OCI-LY7 (cell line): ENCODE measurements around the gene BAHCC1. TPM values are rescaled to one million over a fixed set of nuclear protein-coding genes. Genes with fewer than 3 reads are reported as not detected.

Experiments
- BruUV-seq: library from RNA; stranded (reverse); fragments of 400-500 nt; replicated peaks from 2 replicates; lab custom pipeline; 2021; lab: Mats Ljungman, UMichigan
- CTCF ChIA-PET: fragments of 300-600 bp; sonication (Branson Sonifier 250); formaldehyde crosslinking; loops from one replicate; lab custom pipeline; 2022; ENCODE audit warnings: antibody characterized with exemption; ENCODE audit not compliant: unreplicated experiment; lab: Charles Lee
- POLR2A ChIA-PET: fragments of 300-600 bp; sonication (Branson Sonifier 250); formaldehyde crosslinking; loops from one replicate; lab custom pipeline; 2022; ENCODE audit warnings: antibody characterized with exemption; lab: Charles Lee
- DNase-seq: peaks from one replicate; pipeline ENCODE4 v3.0.0-alpha.2; 2015; ENCODE audit warnings: low spot score
- H2AFZ ChIP-seq: fragments of 200-600 bp; sonication (generic), shearing (Covaris generic); 2 replicates; pipeline ENCODE4 v1.6.1; 2014; ENCODE audit warnings: mild to moderate bottlenecking, antibody characterized with exemption, low read length, moderate library complexity
- H3K27ac ChIP-seq: fragments of 200-600 bp; sonication (generic); 2 replicates; pipeline ENCODE4 v1.5.1; 2014; ENCODE audit warnings: mixed run types, low read depth, mild to moderate bottlenecking, moderate library complexity, low read length, inconsistent platforms; ENCODE audit not compliant: poor library complexity, severe bottlenecking
- H3K36me3 ChIP-seq: fragments of 200-600 bp; sonication (generic); 2 replicates; pipeline ENCODE4 v1.6.1; 2014; ENCODE audit warnings: mild to moderate bottlenecking, antibody characterized with exemption, low read length, moderate library complexity, mixed read lengths; ENCODE audit not compliant: insufficient read depth
- H3K4me1 ChIP-seq: fragments of 200-600 bp; sonication (generic); 2 replicates; pipeline ENCODE4 v1.5.1; 2014; ENCODE audit warnings: mild to moderate bottlenecking, low read length; ENCODE audit not compliant: insufficient read depth, poor library complexity, severe bottlenecking
- H3K4me2 ChIP-seq: fragments of 200-600 bp; sonication (generic); 2 replicates; pipeline ENCODE4 v1.6.1; 2014; ENCODE audit warnings: mild to moderate bottlenecking, low read length
- H3K4me3 ChIP-seq: fragments of 200-600 bp; sonication (generic); 2 replicates; pipeline ENCODE4 v1.5.1; 2014; ENCODE audit warnings: mild to moderate bottlenecking, low read depth, low read length; ENCODE audit not compliant: poor library complexity, severe bottlenecking
- H3K79me2 ChIP-seq: fragments of 200-600 bp; sonication (generic); 2 replicates; pipeline ENCODE4 v1.6.1; 2016; ENCODE audit warnings: low read depth, mild to moderate bottlenecking, low read length, moderate library complexity, mixed read lengths; ENCODE audit not compliant: insufficient read depth
- H3K9me2 ChIP-seq: fragments of 200-600 bp; sonication (generic); 2 replicates; pipeline ENCODE4 v1.6.1; 2016; ENCODE audit warnings: mild to moderate bottlenecking, low read length, mixed read lengths; ENCODE audit not compliant: insufficient read depth
- H3K9me3 ChIP-seq: fragments of 200-600 bp; sonication (generic); 2 replicates; pipeline ENCODE4 v1.6.1; 2014; ENCODE audit warnings: mild to moderate bottlenecking, mixed run types, low read length, mixed read lengths
- H4K20me1 ChIP-seq: fragments of 200-600 bp; sonication (generic); 2 replicates; pipeline ENCODE4 v1.6.1; 2014; ENCODE audit warnings: mild to moderate bottlenecking, antibody characterized with exemption, low read length, moderate library complexity, mixed read lengths; ENCODE audit not compliant: insufficient read depth
- EZH2phosphoT487 ChIP-seq: fragments of 200-600 bp; sonication (generic); IDR thresholded peaks from 2 replicates; pipeline ENCODE4 v1.6.1; 2018; ENCODE audit warnings: low read depth, borderline replicate concordance, mild to moderate bottlenecking, mixed run types, antibody characterized with exemption, low read length, moderate library complexity, mixed read lengths
- intact Hi-C: fragments of 100-400 bp; cut with micrococcal nuclease; formaldehyde crosslinking; loops from one replicate; pipeline ENCODE4 v1.10.0; 2022; ENCODE audit not compliant: unreplicated experiment
- total RNA-seq, 2 experiments: library from RNA; depleted of rRNA in 1 of 2; stranded (reverse); fragments of >200 nt in 1 of 2; shearing (Covaris generic) in 1 of 2; gene quantifications; 2 replicates each; pipeline ENCODE4 v1.2.3, GENCODE V29; 2014 to 2022
- TF ChIP-seq, protein P1 (sequence below): fragments of 200-600 bp; sonication (generic); conservative IDR thresholded peaks from 2 replicates; pipeline ENCODE4 v1.5.1; 2014; ENCODE audit warnings: mild to moderate bottlenecking, antibody characterized with exemption, low read length, moderate library complexity, mixed read lengths

Gene BAHCC1
- total RNA-seq, 2 experiments from 2014 or later = 5.2 to 5.5 TPM

DNA sequence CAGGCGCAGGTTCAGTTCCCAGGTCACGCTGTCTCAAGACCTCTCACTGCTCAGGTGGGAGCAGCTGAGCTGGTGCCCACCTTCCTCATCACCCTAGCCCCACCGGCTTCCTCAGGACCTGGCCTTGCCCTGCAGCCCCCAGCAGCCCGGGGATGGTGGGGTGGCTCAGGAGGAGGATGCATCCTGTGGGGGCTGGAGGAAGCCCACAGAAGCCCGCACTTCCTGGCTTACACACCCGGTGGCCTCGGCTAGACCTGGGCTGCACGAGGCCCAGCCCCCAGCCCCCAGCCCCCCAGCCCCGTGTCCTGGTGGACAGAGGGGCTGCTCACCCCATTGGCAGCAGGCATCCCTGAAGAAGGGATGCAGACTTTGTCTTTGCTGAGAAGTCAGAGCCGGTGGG is 43.4 kb downstream of the BAHCC1 start:
- no peak overlapping the region for H3K4me3 ChIP-seq
- no peaks in the 10 kb centered on the region for H3K9me2 ChIP-seq
- peak; percentile 28 for DNase-seq
- H3K36me3 ChIP-seq = no peaks in the 10 kb centered on the region
- BruUV-seq = no TSS peak
- H4K20me1 ChIP-seq = no peaks in the 10 kb centered on the region
- TF ChIP-seq, protein P1, sequence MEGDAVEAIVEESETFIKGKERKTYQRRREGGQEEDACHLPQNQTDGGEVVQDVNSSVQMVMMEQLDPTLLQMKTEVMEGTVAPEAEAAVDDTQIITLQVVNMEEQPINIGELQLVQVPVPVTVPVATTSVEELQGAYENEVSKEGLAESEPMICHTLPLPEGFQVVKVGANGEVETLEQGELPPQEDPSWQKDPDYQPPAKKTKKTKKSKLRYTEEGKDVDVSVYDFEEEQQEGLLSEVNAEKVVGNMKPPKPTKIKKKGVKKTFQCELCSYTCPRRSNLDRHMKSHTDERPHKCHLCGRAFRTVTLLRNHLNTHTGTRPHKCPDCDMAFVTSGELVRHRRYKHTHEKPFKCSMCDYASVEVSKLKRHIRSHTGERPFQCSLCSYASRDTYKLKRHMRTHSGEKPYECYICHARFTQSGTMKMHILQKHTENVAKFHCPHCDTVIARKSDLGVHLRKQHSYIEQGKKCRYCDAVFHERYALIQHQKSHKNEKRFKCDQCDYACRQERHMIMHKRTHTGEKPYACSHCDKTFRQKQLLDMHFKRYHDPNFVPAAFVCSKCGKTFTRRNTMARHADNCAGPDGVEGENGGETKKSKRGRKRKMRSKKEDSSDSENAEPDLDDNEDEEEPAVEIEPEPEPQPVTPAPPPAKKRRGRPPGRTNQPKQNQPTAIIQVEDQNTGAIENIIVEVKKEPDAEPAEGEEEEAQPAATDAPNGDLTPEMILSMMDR = no peak
- ChIA-PET POLR2A (no interaction called here), CTCF (no interaction called here)
- intact Hi-C loops = no loop called here
- no peaks in the 10 kb centered on the region for H3K9me3 ChIP-seq
- H3K27ac ChIP-seq = no peak overlapping the region
- H3K79me2 ChIP-seq = no peaks in the 10 kb centered on the region
- H2AFZ ChIP-seq = no peak overlapping the region
- peaks cover 9% of the 10 kb centered on the region for H3K4me1 ChIP-seq
- H3K4me2 ChIP-seq = no peak overlapping the region

DNA sequence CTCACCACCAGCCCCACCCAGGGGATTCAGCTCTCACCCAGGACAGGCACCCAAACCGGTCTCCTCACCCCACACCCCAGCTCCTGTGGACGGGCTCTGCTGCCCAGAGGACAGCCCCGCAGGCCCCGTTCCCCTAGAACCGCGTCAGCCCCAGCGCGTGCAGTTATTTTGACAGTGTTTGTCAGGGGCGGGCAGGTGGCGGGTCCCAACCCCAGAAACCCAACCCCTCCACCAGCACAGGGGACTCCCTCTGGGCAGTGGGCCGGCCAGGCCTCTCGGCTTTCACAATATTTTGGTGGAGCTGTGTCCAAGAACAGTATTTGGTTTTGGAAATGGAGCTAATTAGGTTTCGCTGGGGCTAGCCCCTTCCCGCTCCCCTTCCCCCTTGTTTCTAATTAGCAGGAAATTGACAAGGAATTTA is 44.8 kb downstream of the BAHCC1 start:
- no peaks in the 10 kb centered on the region for H3K79me2 ChIP-seq
- H3K9me2 ChIP-seq = no peaks in the 10 kb centered on the region
- H3K4me2 ChIP-seq = no peak overlapping the region
- H3K4me1 ChIP-seq = peaks cover 9% of the 10 kb centered on the region
- no peak overlapping the region for H2AFZ ChIP-seq
- intact Hi-C loops = loop anchor here (1.0 kb wide), 1 partner anchor 44 kb away; no protein-coding TSS in a partner anchor
- H3K27ac ChIP-seq = no peak overlapping the region
- no peaks in the 10 kb centered on the region for H3K9me3 ChIP-seq
- H4K20me1 ChIP-seq = no peaks in the 10 kb centered on the region
- TF ChIP-seq, protein P1 = no peak
- TF ChIP-seq EZH2phosphoT487 = no peak
- DNase-seq = no peak
- ChIA-PET POLR2A (no interaction called here), CTCF (no interaction called here)
- BruUV-seq = no TSS peak
- no peak overlapping the region for H3K4me3 ChIP-seq
- no peaks in the 10 kb centered on the region for H3K36me3 ChIP-seq

DNA sequence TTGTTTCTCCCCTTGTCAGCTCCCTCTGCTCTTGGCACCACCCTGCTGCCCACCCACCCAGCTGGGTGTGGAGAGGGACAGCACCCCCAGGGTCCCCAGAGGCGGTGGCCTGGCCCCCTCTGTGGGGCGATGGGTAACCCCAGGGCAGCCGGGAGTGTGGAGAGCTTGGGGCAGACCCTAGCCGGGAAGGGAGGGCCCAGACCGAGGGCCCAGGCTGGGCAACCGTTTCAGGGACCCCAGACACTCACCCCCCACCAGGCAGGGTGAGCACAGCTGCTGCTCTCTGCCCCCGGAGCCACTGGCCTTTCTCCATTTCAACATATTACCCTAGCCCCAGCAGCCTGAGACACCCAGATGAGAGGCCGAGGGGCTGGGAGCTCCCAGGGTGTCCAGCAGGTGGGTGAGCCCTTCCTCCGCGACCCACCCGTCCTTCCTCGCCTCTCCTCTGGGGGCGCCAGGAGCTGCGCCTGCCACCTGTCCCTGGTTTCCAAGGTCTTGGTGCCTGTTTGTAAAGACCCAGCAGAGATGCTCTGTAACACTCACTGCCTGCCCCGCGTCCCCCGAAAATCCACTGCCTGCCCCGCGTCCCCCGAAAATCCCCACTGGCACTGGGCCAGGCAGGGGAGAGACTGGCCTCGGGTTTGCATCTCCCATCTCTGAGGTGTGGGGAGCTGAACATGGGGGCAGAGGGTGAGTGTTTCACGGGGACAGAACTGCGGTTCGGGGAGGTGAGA is 45.4 kb downstream of the BAHCC1 start:
- intact Hi-C loops = loop anchor here (1.0 kb wide), 1 partner anchor 44 kb away; no protein-coding TSS in a partner anchor
- no peak overlapping the region for H3K27ac ChIP-seq
- no peaks in the 10 kb centered on the region for H3K79me2 ChIP-seq
- CTCF ChIA-PET = interaction anchor here (0.6 to 0.7 kb wide), 2 partner anchors 189 to 277 kb away, joined by 3 to 4 read pairs; no protein-coding TSS in a partner anchor
- no peak overlapping the region for H2AFZ ChIP-seq
- peaks cover 9% of the 10 kb centered on the region for H3K4me1 ChIP-seq
- BruUV-seq = no TSS peak
- no peak overlapping the region for H3K4me3 ChIP-seq
- H3K9me3 ChIP-seq = no peaks in the 10 kb centered on the region
- peak; percentile 81 for DNase-seq
- no peaks in the 10 kb centered on the region for H3K9me2 ChIP-seq
- H4K20me1 ChIP-seq = no peaks in the 10 kb centered on the region
- no peak for TF ChIP-seq EZH2phosphoT487
- TF ChIP-seq, protein P1 = peak; percentile 95
- no peaks in the 10 kb centered on the region for H3K36me3 ChIP-seq
- POLR2A ChIA-PET = no interaction called here
- H3K4me2 ChIP-seq = no peak overlapping the region
